GM19239 (cell line): Measurements from ENCODE around the gene SPATS2.
"Not testable (repeated sequence)": the region's sequence is repeated elsewhere in the genome, so short reads cannot be mapped to it uniquely, and the experiment has no call there.

Source experiments
- DNase-seq: peaks from one replicate; pipeline ENCODE4 v3.0.0; 2011; ENCODE audit warnings: low spot score; ENCODE audit not compliant: insufficient read length
- FAIRE-seq: peaks from 2 replicates; lab custom pipeline; 2011; peaks lifted over from hg19 to GRCh38; lab: Jason Lieb, UNC

SPATS2 gene

GRCh38 chr12:49501895-49502294 lies 134.6 kb downstream of the SPATS2 start:
- FAIRE-seq (no peak), DNase-seq (no peak)

- DNase-seq = no peak
- no peak for FAIRE-seq
Observed at GRCh38 chr12:49502590-49502989, 135.3 kb downstream of the SPATS2 start.

- DNase-seq (no peak), FAIRE-seq (no peak)
Observed at GRCh38 chr12:49503674-49504180, 136.5 kb downstream of the SPATS2 start.

DNA sequence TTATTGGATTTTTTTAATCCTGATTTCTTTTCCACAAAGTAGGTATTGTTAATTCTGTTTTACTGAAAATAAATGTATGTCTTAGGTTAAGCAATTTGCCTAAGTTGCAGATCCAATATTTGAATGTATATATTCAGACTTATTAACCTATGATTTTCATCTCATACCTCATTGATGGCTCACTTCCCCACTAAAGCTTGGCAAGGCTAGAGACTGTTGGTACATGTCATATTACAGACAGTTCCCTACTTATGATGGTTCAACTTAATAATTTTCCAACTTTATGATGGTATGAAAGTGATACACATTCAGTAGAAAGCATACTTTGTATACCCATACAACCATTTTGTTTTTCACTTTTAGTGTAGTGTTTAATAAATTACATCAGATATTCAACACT lies 138.4 kb downstream of the SPATS2 start:
- FAIRE-seq (no peak), DNase-seq (no peak)

DNA sequence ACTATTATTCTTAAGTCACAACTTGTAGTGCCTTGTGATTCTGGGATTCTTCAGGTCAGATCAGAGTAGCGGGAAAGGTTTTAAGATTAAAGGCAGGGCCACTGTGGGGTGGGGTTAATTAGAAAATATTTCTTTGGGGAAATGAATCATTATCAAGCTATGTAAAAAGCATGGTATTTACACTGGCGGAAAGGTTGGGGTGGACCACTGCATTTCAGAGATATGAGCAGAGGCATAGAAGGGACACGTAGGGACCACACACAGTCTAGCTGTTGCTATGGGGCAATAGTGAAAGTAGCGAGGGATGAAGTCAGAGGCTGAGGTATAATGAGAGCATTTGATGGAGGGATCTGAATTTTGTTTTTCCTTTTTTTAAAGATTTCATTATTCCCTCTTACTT lies 139.9 kb downstream of the SPATS2 start:
- DNase-seq = no peak
- FAIRE-seq = no peak

DNA sequence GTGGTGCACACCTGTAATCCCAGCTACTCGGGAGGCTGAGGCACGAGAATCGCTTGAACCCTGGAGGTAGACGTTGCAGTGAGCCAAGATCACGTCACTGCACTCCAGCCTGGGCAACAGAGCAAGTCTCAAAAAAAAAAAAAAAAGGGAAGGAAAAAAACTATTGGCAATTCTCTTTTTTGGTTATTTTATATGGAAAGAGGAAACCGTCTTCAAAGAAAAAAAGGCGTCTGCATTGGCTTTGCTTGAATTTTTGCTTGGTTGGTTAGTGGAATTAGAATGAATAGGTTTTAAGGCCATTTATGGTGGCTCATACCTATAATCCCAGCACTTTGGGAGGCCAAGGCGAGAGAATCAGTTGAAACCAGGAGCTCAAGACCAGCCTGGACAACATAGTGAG lies 142.4 kb downstream of the SPATS2 start:
- not testable (repeated sequence) for DNase-seq, FAIRE-seq

DNA sequence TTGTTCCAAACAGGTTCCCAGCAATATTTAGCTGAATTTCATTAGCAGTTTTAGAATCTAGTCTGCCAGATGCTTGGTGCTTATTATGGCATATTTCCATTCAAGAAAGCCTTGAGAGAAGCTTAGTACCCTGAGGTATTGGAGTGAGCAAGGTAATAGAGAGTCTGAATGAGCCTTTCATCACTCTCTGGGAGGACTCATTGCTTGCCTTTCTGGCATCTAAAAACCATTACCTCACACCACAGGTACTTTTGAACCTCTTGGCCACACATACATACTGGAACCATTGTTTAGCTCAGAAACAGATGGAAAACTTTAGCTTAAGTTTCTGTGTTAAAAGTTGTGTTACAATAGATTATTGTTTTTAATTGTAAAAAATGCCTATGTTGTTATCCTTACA lies 144.1 kb downstream of the SPATS2 start:
- FAIRE-seq = no peak
- no peak for DNase-seq

DNA sequence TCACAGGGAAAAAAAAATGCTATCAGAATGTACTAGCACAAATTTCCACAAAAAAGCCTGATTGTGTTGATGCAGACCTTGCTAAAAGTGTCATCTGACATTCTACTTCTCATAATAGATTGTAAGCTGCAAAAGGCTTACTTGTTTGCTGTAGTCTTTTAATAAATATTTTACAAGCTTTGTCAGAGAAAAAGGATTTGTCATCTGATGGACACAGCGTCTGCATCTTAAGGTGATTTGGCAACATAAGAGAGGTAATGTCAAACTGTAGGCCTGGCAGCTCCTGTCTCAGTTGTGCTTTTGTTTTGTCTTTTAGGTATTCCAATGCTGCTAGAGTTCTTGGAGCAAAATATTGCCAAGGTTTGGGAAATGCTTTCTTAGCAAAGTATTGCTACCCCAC lies 145.3 kb downstream of the SPATS2 start:
- DNase-seq (no peak), FAIRE-seq (no peak)

DNA sequence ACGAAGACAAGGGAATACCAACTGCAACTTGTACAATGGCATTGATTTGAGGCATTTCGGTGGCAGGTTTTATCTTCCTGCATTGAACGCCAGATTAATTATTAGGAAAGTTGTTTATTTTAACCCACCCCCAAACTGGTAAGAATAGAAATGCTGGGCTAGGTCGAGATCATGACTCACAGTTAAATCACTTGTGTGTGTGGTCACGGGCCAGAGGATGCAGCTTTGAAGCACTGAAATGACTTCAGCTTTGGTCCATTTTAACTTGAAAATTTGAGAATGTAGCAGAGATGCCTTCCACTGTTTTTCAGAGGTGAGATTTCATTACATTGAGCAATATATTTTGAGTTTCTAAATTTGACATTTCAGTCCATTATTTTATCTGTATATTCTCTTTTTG lies 148.0 kb downstream of the SPATS2 start:
- FAIRE-seq (no peak), DNase-seq (no peak)

GRCh38 chr12:49518914-49519573 lies 151.8 kb downstream of the SPATS2 start:
- DNase-seq (no peak), FAIRE-seq (no peak)

- DNase-seq (no peak), FAIRE-seq (no peak)
Observed at GRCh38 chr12:49519574-49519936, 152.3 kb downstream of the SPATS2 start.

DNA sequence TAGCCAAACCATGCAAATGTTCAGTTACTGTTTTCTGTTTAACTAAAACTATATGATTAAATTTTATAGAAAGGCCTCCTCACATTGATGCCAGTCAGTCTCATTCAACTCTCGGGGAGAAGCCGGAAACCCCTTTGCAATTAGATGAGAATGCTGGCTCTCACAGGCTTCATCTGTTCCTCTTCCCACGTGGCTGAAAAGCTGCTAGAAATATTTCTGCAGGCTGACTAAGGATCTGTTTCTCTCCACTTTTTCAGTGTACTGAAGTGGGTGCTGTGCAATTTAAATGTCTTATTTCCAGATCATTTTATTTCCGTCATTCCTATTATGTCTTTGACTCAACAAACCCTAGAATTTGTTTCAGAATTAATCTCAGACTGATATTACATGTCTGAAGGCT lies 154.1 kb downstream of the SPATS2 start:
- DNase-seq = no peak
- FAIRE-seq = no peak

DNA sequence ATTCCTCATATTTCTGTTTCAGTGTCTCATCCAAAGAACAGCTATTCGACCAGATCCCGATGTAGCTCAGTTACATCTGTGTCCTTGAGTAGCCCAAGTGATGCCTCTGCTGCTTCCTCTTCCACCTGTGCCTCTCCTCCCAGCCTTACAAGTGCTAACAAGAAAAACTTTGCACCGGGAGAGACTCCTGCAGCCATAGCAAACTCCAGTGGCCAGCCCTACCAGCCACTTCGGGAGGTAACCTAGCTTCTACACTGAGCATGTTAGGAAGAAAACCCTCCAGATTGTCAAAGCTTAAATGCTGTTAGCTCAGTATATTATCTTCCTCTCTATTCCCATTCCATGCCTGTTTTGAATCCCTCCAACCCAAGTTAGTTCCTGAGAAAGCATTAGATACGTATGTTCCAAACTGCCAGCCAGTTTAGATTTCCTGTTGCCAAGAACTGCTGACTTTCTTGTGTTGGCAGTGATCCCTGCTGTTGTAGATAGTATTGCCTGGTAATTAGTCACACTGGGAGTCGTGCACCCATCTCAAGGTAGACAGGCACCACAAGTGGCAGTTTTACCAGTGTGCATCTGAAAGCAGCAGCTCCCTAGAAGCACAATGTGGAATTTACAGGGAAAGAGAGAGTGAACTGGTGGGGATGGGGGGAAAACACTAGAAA lies 157.5 kb downstream of the SPATS2 start:
- FAIRE-seq (no peak), DNase-seq (no peak)

- FAIRE-seq (no peak), DNase-seq (no peak)
Observed at GRCh38 chr12:49525942-49526341, 158.7 kb downstream of the SPATS2 start.

DNA sequence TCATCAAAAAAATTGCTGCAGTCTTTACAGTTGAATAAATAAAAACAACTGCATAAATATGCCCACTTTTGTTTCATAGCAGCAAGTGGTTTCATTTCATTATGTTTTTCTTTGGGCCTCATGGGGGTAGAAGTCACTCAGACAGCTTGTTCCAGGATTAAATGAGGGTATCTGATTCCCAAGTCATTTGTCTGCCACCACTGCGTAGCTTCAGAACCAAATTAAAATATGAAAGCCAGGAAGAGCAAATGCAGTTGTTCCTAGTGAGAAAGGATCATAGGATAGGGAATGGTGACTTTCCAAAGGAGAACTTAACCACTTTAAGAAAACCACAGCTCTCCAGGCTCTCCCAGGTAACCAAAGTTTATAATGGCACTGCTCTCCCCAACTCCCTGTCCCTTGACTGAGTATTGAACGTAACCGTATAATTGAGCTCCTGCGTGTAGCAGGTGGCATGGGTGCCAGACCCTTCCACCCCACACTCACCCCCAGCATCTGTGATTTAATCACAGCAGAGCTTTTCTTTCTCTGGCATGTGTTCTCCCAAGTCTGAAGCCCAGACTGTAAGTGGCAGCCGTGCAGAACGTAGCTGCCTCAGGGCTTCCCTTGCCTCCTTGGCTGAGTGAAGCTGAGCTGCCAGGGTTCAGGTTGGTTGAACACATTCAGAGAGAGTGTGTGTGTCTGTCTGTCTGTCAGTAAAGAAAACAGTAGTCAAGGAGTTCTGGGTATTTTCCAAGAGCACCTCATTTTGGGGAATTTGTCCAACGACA lies 160.3 kb downstream of the SPATS2 start:
- no peak for FAIRE-seq
- no peak for DNase-seq

DNA sequence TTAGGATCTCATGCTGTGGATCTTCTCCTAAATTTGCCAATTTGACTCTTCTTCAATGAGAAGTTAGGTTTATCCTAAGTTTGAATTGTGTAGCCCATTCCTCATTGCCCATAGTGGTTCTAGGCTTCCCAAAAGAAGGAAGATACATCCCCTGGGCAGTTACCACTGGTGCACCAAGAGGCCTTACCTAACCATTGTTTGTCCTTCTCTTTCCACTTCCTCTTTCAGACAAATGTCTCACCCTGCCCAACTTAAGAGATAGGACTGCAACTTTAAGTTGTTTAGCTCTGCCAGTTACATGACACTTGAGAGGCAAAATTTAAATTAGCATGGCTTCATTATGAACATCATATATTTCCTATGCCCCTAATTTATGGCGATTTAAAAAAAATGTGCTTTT lies 162.2 kb downstream of the SPATS2 start:
- DNase-seq (no peak), FAIRE-seq (no peak)

DNA sequence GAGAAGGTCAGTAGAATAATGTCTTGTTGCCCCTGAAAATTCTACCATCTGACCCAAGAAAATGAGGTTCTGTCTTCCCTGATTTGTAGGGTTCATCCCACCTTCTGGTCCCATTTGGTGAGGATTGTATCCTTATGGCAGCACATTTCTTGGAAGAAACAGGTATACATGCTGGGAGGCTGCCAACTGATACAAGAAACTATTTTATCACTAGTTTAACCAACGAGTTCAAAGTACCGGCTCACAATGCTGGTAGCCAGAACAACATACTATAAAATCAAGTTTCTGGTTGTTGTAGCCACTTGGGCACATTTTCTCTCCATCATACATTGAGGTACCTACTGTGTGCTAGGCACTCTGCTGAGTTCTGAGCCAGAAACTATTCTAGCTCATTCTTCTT lies 164.5 kb downstream of the SPATS2 start:
- FAIRE-seq (no peak), DNase-seq (no peak)

DNA sequence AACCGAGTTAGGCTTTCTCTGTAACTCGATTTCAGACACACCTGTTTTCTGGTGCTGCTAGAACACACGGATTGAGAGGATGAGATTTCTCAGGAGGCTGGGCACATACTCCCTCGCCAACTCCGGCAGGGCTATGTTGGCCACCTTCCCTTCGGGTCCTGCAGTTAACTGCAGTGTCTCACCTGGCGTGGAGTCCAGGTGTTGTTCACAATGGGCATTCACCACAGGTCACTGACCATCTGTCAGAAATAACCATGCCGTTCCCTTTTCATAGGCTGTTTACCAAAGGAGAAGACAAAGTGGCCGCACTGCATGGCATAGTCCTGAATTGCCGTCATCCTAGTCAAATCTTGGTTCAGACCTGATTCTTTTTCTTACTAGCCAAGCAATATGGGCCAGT lies 166.1 kb downstream of the SPATS2 start:
- no peak for FAIRE-seq
- DNase-seq = no peak

- not testable (repeated sequence) for FAIRE-seq, DNase-seq
Observed at GRCh38 chr12:49534122-49534521, 166.9 kb downstream of the SPATS2 start.

DNA sequence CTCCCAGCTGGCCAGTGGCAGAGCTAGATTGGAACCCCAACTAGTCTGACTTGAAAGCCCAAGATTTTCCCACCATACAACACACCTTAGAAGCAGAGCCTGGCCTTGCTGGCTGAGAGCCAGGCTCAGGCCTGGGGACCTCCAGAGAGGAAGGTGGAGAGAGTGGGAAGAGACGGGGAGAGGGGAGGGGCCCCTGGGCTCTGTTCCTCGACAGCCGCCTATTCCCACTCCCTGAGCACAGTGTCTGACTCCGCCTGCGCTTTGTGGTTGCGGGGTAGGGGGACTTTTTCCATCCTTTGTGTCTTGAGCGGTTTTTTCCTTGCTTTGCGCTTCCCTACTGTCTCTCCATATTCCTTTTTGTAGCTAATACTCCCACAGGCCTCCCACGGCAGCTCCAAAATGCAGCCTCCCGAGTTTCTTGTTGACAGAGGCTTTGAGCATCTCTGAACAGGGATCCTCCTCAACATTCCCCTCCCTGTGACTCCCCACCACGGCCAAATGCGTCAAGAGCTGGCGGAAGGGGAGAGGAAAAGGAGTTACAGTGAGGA lies 167.5 kb downstream of the SPATS2 start:
- no peak for FAIRE-seq
- DNase-seq = no peak

DNA sequence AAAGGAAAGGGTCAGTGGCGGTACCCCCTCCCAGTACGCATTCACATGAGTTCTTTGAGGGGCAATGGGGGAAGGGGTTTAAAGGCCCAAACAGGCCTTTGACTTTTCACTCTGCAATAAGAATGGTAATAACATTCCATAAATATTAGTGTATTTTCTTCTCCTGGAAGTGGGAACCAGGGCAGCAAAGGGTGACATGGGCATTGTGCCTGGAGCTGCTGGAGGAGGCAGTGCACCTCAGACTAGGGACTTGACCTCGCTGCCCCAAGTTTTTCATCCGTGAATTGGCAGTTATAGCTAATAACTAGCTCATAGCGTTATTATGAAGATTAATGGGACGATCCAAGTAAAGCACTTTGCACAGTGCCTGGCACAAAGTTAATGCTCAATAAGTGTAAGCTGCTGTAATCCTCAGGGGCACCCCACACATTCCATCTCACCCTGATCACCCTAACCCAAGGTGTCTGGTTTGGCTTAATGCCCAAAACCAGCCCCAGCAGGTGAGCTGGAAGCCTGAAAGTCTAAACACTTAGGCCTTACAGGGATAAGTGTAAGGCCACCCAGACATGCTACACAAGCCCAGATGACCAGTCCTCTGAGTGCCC lies 168.8 kb downstream of the SPATS2 start:
- DNase-seq (no peak), FAIRE-seq (no peak)
